HCT116 (cell line): Measurements from ENCODE around the gene SDK2. TPM values are rescaled to one million over a fixed set of nuclear protein-coding genes. Genes with fewer than 3 reads are reported as not detected.

Experiments
- ATAC-seq: fragments of 200-7000 bp; cut with Tn5 transposase; 2 replicates; pipeline ENCODE4 v1.9.1; 2020; ENCODE audit warnings: mild to moderate bottlenecking, moderate library complexity
- BruUV-seq: library from RNA; stranded (reverse); fragments of 400-500 nt; replicated peaks from 2 replicates; lab custom pipeline; 2021; lab: Mats Ljungman, UMichigan
- CTCF ChIA-PET: fragments of 300-600 bp; sonication (Branson Sonifier 250); formaldehyde crosslinking; loops from one replicate; lab custom pipeline; 2021; ENCODE audit warnings: antibody characterized with exemption; lab: Charles Lee
- POLR2A ChIA-PET: fragments of 300-600, 350-600 bp; sonication (Branson Sonifier 250); formaldehyde crosslinking; loops from one replicate; lab custom pipeline; 2021; ENCODE audit warnings: antibody characterized with exemption; lab: Charles Lee
- RAD21 ChIA-PET, 2 experiments: fragments of 300-600 bp; sonication (Branson Sonifier 250); formaldehyde crosslinking; loops; one replicate each; lab custom pipeline; 2023; ENCODE audit warnings: low total read pairs in 2 of 2; ENCODE audit not compliant: uncharacterized antibody in 2 of 2, unreplicated experiment in 2 of 2, low non-redundant PET in 1 of 2; lab: Charles Lee
- DNase-seq: peaks from one replicate; pipeline ENCODE4 v3.0.0-alpha.2; 2010; ENCODE audit warnings: low read depth, low spot score
- H2AFZ ChIP-seq: fragments of 200-600 bp; shearing (Covaris generic), sonication (generic); 2 replicates; pipeline ENCODE4 v1.6.1; 2017; ENCODE audit warnings: low read depth, mixed run types, mixed read lengths, antibody characterized with exemption, low read length; ENCODE audit not compliant: poor library complexity, severe bottlenecking
- H3K27ac ChIP-seq: 2 replicates; pipeline ENCODE4 v1.5.1; 2012; ENCODE audit warnings: low read depth, low read length
- H3K27me3 ChIP-seq: fragments of 200-600 bp; sonication (generic); 2 replicates; pipeline ENCODE4 v1.6.1; 2016; ENCODE audit warnings: mixed run types, low read length, mixed read lengths; ENCODE audit not compliant: insufficient read depth
- H3K36me3 ChIP-seq, 2 experiments: fragments of 200-500 bp in 1 of 2; fragments of 200-600 bp in 1 of 2; sonication (Bioruptor generic) in 1 of 2; sonication (generic) in 1 of 2; 2 replicates each; pipeline versions ENCODE4 v1.5.1 to v1.6.1; 2014 to 2016; ENCODE audit warnings: low read length in 2 of 2, inconsistent platforms in 1 of 2, mixed read lengths in 1 of 2, mixed run types in 1 of 2; ENCODE audit not compliant: insufficient read depth in 2 of 2, control insufficient read depth in 1 of 2
- H3K4me1 ChIP-seq, 2 experiments: fragments of 200-600 bp in 1 of 2; sonication (generic) in 1 of 2; 2 replicates each; pipeline versions ENCODE4 v1.5.1 to v1.6.1; 2012 to 2017; ENCODE audit warnings: low read length in 2 of 2, inconsistent platforms in 1 of 2, mild to moderate bottlenecking in 1 of 2, mixed read lengths in 1 of 2, mixed run types in 1 of 2, moderate library complexity in 1 of 2; ENCODE audit not compliant: insufficient read depth in 2 of 2, control insufficient read depth in 1 of 2
- H3K4me2 ChIP-seq: fragments of 200-600 bp; sonication (generic); 2 replicates; pipeline ENCODE4 v1.6.1; 2017; ENCODE audit warnings: mixed run types, low read length, mixed read lengths
- H3K4me3 ChIP-seq, 2 experiments: fragments of 200-600 bp in 1 of 2; sonication (generic) in 1 of 2; replicated peaks in 1 of 2; 2 replicates each; pipeline ENCODE4 v1.5.1; 2011 to 2016; ENCODE audit warnings: low read length in 2 of 2, control low read depth in 1 of 2, low read depth in 1 of 2, mild to moderate bottlenecking in 1 of 2, mixed read lengths in 1 of 2, mixed run types in 1 of 2
- H3K79me2 ChIP-seq: fragments of 200-600 bp; sonication (generic); 2 replicates; pipeline ENCODE4 v1.6.1; 2017; ENCODE audit warnings: mild to moderate bottlenecking, mixed run types, low read length, moderate library complexity, mixed read lengths; ENCODE audit not compliant: insufficient read depth
- H3K9ac ChIP-seq: fragments of 200-600 bp; sonication (generic); 2 replicates; pipeline ENCODE4 v1.6.1; 2016; ENCODE audit warnings: low read length, mixed read lengths
- H3K9me2 ChIP-seq: fragments of 200-600 bp; sonication (generic), shearing (Covaris generic); 2 replicates; pipeline ENCODE4 v1.6.1; 2017; ENCODE audit warnings: mixed run types, mild to moderate bottlenecking, moderate library complexity; ENCODE audit not compliant: insufficient read depth
- H3K9me3 ChIP-seq, 2 experiments: fragments of 200-500 bp in 1 of 2; fragments of 200-600 bp in 1 of 2; sonication (Bioruptor generic) in 1 of 2; sonication (generic) in 1 of 2; 2 replicates each; pipeline ENCODE4 v1.6.1; 2014 to 2017; ENCODE audit warnings: low read length in 2 of 2, mixed read lengths in 2 of 2, inconsistent platforms in 1 of 2, low read depth in 1 of 2, mild to moderate bottlenecking in 1 of 2, mixed run types in 1 of 2, moderate library complexity in 1 of 2; ENCODE audit not compliant: control insufficient read depth in 1 of 2, insufficient read depth in 1 of 2
- H4K20me1 ChIP-seq: fragments of 200-600 bp; sonication (generic), shearing (Covaris generic); 2 replicates; pipeline ENCODE4 v1.6.1; 2017; ENCODE audit warnings: mixed run types, mild to moderate bottlenecking, moderate library complexity; ENCODE audit not compliant: insufficient read depth
- JUND ChIP-seq: IDR thresholded peaks from 2 replicates; pipeline ENCODE4 v1.6.1; 2012
- POLR2AphosphoS5 ChIP-seq: IDR thresholded peaks from 2 replicates; pipeline ENCODE4 v1.6.1; 2011; ENCODE audit warnings: mild to moderate bottlenecking, low read depth, low read length, moderate library complexity
- SIN3A ChIP-seq: IDR thresholded peaks from 2 replicates; pipeline ENCODE4 v1.6.1; 2012; ENCODE audit warnings: low read depth
- TCF7L2 ChIP-seq: IDR thresholded peaks from 2 replicates; pipeline ENCODE4 v1.7.0; 2011; ENCODE audit warnings: borderline replicate concordance, inconsistent platforms; ENCODE audit not compliant: insufficient read depth, insufficient read length; ENCODE audit errors: extremely low read depth
- intact Hi-C: fragments of 100-400 bp; cut with micrococcal nuclease; formaldehyde crosslinking; loops from 2 replicates; pipeline ENCODE4 v1.10.0; 2022
- total RNA-seq: library from RNA; stranded (reverse); gene quantifications from one replicate; pipeline ENCODE4 v1.2.1, GENCODE V29; 2021; ENCODE audit not compliant: unreplicated experiment
- TF ChIP-seq, protein P1 (sequence below), 3 experiments: fragments of 200-600 bp in 1 of 3; sonication (generic) in 1 of 3; IDR thresholded peaks in 2 of 3; conservative IDR thresholded peaks in 1 of 3; 2 replicates each; pipeline ENCODE4 v1.5.1; 2012 to 2017; ENCODE audit warnings: low read depth in 2 of 3, low read length in 2 of 3, antibody characterized with exemption in 1 of 3, borderline replicate concordance in 1 of 3, control low read depth in 1 of 3, mild to moderate bottlenecking in 1 of 3, mixed read lengths in 1 of 3, mixed run types in 1 of 3, moderate library complexity in 1 of 3; ENCODE audit not compliant: insufficient read depth in 1 of 3

SDK2 gene
- total RNA-seq, 1 experiment from 2014 or later, result 0.10 TPM

DNA sequence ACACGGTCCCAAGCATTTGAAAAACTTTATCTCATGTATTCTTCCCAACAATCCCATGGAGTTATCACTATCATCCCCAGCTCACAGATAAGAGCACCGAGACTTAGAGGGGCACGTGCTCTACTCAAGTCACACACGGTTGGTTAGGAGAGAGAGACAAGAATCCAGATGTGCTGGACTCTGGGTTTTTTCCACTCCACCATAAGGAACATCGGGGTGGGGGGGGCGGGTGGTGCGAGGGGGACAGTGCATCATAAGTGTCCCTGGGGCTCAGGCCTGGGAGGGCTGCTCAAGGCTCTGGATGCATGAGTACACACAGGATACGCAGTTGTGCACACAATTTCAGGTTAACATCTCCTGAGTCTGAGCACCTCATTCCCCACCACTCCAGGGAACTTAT, 339.8 kb downstream of the SDK2 start:
- ATAC-seq (no peak), DNase-seq (no peak)
- Histone ChIP-seq H3K9me2 (no peaks in the 10 kb centered on the region), H3K9ac (peak overlapping the region; percentile 66), H3K9me3 (no peaks in the 10 kb centered on the region), H3K27me3 (no peaks in the 10 kb centered on the region), H3K36me3 (no peaks in the 10 kb centered on the region), H3K4me3 (peak overlapping the region in 1 of 2 experiments; percentile 56; a peak in 2 of 4 replicates), H2AFZ (no peak overlapping the region), H3K27ac (peak overlapping the region; percentile 70), H3K79me2 (peaks cover 96% of the 10 kb centered on the region), H3K4me2 (peak overlapping the region; percentile 83), H3K4me1 (peaks cover 71 to 93% of the 10 kb centered on the region in 2 experiments), H4K20me1 (no peaks in the 10 kb centered on the region)
- RAD21 ChIA-PET, result no interaction called here
- POLR2A ChIA-PET, result interaction anchor here (3.9 kb wide), 1 partner anchor 13 kb away, joined by 14 read pairs; no protein-coding TSS in a partner anchor
- TF ChIP-seq POLR2AphosphoS5 (no peak), JUND (no peak)
- TF ChIP-seq, protein P1, sequence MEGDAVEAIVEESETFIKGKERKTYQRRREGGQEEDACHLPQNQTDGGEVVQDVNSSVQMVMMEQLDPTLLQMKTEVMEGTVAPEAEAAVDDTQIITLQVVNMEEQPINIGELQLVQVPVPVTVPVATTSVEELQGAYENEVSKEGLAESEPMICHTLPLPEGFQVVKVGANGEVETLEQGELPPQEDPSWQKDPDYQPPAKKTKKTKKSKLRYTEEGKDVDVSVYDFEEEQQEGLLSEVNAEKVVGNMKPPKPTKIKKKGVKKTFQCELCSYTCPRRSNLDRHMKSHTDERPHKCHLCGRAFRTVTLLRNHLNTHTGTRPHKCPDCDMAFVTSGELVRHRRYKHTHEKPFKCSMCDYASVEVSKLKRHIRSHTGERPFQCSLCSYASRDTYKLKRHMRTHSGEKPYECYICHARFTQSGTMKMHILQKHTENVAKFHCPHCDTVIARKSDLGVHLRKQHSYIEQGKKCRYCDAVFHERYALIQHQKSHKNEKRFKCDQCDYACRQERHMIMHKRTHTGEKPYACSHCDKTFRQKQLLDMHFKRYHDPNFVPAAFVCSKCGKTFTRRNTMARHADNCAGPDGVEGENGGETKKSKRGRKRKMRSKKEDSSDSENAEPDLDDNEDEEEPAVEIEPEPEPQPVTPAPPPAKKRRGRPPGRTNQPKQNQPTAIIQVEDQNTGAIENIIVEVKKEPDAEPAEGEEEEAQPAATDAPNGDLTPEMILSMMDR (IDR thresholded peaks at IDR 0.05 in 2 of 3, conservative IDR thresholded peaks at IDR 0.05 in 1 of 3; ENCODE audit: borderline replicate concordance in 1 of 3, insufficient read depth in 1 of 3, low read depth in 2 of 3, low read length in 2 of 3), result no peak
- intact Hi-C loops, result no loop called here
- BruUV-seq, result no TSS peak
- CTCF ChIA-PET, result no interaction called here

DNA sequence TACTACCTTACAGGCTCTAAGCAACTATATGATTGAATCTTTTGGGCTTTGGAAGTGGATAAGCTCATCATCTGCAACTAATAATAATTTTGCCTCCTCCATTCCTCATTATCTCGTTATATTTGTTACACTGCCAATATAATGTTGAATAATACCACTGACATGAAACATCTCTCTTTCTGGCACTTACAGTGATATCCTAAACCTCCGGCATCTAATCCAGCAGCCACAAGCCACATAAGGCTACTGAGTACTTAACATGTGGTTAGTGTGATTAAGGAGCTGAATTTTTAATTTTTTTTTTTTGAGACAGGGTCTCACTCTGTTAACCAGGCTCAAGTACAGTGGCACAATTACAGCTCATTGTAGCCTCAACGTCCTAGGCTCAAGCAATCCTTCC, 342.1 kb downstream of the SDK2 start:
- no peak for DNase-seq
- Histone ChIP-seq H3K9me2 (no peaks in the 10 kb centered on the region), H3K9ac (no peak overlapping the region), H4K20me1 (no peaks in the 10 kb centered on the region), H3K79me2 (peaks cover 93% of the 10 kb centered on the region), H3K4me2 (no peak overlapping the region), H3K4me1 (peaks cover 56 to 79% of the 10 kb centered on the region in 2 experiments), H3K9me3 (no peaks in the 10 kb centered on the region), H2AFZ (no peak overlapping the region), H3K4me3 (no peak overlapping the region), H3K27ac (no peak overlapping the region)
- intact Hi-C loops, result no loop called here
- POLR2A ChIA-PET, result interaction anchor here (1.2 to 1.4 kb wide), 2 partner anchors 9 to 11 kb away, joined by 5 to 6 read pairs; no protein-coding TSS in a partner anchor
- BruUV-seq, result no TSS peak
- RAD21 ChIA-PET, result no interaction called here
- TF ChIP-seq SIN3A (no peak), TCF7L2 (no peak)
- TF ChIP-seq, all 23 proteins: peak for 0
- CTCF ChIA-PET, result interaction anchor here (1.1 kb wide), 1 partner anchor 9 kb away, joined by 6 read pairs; no protein-coding TSS in a partner anchor
- Histone ChIP-seq H3K36me3 (no peaks in the 10 kb centered on the region), H3K27me3 (no peaks in the 10 kb centered on the region)
- ATAC-seq, result no peak
